Mucosa of descending colon (tissue), 3 donors: Measurements from ENCODE around the gene CBR3. TPM values are rescaled to one million over a fixed set of nuclear protein-coding genes. Genes with fewer than 3 reads are reported as not detected.
A peak's percentile ranks its signal among the peaks of the same experiment; 100 is the strongest.

Experiments
- ATAC-seq: fragments of 200-7000 bp; cut with Tn5 transposase; one replicate; pipeline ENCODE4 v1.9.1; 2020; ENCODE audit warnings: mild to moderate bottlenecking, moderate library complexity
- DNase-seq, 3 donors: peaks; one replicate each; pipeline ENCODE4 v3.0.0-alpha.2; 2020
- H3K36me3 ChIP-seq: fragments of 200-600 bp; one replicate; pipeline ENCODE4 v1.8.0; 2021; ENCODE audit warnings: low read depth, mild to moderate bottlenecking
- H3K4me1 ChIP-seq: fragments of 200-600 bp; one replicate; pipeline ENCODE4 v1.8.0; 2021; ENCODE audit warnings: low read depth, mild to moderate bottlenecking
- H3K4me3 ChIP-seq: fragments of 200-600 bp; one replicate; pipeline ENCODE4 v1.8.0; 2021; ENCODE audit warnings: mild to moderate bottlenecking
- H3K9me3 ChIP-seq: fragments of 200-600 bp; one replicate; pipeline ENCODE4 v1.8.0; 2021; ENCODE audit warnings: mild to moderate bottlenecking
- CTCF ChIP-seq: fragments of 200-600 bp; IDR thresholded peaks from one replicate; pipeline ENCODE4 v1.8.0; 2022; ENCODE audit warnings: antibody characterized with exemption, mild to moderate bottlenecking
- intact Hi-C, 2 donors: fragments of 100-400 bp; cut with DNase I in 1 of 2; cut with micrococcal nuclease in 1 of 2; formaldehyde crosslinking; loops; one replicate each; pipeline versions ENCODE4 v1.11.0 to v1.11.1; 2022; cut with DNase I, micrococcal nuclease
- total RNA-seq, 3 donors: library from RNA; stranded (reverse); fragmentation: NEBNext Ultra II Directional in 2 of 3; extraction: Animal tissue kit (Norgen Biotek cat#: 25700) in 2 of 3; gene quantifications; one replicate each; pipeline versions ENCODE4 v1.2.1 to v1.2.4, GENCODE V29; 2021 to 2023
- donor health status: DM: no; HTN: no; CAD: no; lungs with moderate emphysema.
- donor health status: DM: no; HTN: no; CAD: no.
- donor health status: DM: no; HTN: yes; CAD: no.

CBR3 gene
- total RNA-seq, 3 donors from 2014 or later: 0.75 to 5.0 (median 4.1) TPM

GRCh38 chr21:36148886-36149285 is 14.0 kb downstream of the CBR3 start:
- no peak for TF ChIP-seq CTCF
- intact Hi-C loops: no loop called here
- no peak for ATAC-seq

DNA sequence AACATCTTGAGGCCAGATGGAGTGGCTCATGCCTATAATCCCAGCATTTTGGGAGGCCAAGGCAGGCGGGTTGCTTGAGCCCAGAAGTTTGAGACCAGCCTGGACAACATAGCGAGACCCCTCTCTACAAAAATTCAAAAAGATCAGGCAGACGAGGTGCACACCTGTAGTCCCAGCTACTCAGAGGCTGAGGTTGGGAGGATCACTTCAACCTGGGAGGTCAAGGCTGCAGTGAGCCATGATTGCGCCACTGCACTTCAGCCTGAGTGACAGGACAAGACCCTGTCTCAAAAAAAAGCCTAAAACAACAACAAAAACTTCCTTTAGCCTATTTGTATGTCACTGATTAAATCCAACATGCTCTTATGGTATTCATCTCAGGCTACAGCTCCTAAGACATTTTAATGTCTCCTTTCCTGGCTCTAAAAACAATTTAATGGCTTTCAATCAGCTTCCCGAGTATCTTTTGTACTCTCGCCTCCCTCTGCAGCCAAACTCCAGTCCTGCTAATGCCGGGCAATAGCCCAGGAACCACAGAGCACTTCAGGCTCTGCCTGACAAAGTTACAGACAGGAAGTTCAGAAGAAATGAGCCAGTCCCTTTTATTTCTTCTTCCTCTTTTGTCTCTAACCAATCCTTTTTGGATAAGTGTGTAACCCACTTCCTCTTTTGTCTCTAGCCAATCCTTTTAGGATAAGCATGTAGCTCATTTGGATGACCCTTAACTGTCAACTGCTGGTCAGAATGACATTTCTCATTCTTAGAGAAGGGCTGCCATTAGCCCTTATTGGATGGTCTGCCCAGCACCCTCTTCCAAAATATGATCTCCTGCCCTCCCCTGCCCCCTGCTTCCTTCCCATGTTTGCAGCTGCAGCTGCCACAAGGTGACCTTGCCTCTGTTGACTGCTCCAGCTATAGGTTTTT is 15.2 kb downstream of the CBR3 start:
- ATAC-seq (peak; percentile 76), DNase-seq (peak in 2 of 3 donors; percentile 40 to 41)
- Histone ChIP-seq H3K4me1 (peaks cover 13% of the 10 kb centered on the region), H3K4me3 (no peak overlapping the region), H3K36me3 (no peaks in the 10 kb centered on the region), H3K9me3 (no peaks in the 10 kb centered on the region)
- intact Hi-C loops: loop anchor here in 1 of 2 donors (10.0 kb wide), 1 partner anchor 175 kb away; the partner anchor contains the start of gene MORC3
- TF ChIP-seq CTCF: no peak

More at GRCh38 chr21:36148886-36149285, 14.0 kb downstream of the CBR3 start:
- H3K9me3 ChIP-seq: no peaks in the 10 kb centered on the region
- no peak overlapping the region for H3K4me3 ChIP-seq
- no peaks in the 10 kb centered on the region for H3K36me3 ChIP-seq
- H3K4me1 ChIP-seq: peaks cover 12% of the 10 kb centered on the region
- peak in 1 of 3 donors; percentile 5 for DNase-seq

DNA sequence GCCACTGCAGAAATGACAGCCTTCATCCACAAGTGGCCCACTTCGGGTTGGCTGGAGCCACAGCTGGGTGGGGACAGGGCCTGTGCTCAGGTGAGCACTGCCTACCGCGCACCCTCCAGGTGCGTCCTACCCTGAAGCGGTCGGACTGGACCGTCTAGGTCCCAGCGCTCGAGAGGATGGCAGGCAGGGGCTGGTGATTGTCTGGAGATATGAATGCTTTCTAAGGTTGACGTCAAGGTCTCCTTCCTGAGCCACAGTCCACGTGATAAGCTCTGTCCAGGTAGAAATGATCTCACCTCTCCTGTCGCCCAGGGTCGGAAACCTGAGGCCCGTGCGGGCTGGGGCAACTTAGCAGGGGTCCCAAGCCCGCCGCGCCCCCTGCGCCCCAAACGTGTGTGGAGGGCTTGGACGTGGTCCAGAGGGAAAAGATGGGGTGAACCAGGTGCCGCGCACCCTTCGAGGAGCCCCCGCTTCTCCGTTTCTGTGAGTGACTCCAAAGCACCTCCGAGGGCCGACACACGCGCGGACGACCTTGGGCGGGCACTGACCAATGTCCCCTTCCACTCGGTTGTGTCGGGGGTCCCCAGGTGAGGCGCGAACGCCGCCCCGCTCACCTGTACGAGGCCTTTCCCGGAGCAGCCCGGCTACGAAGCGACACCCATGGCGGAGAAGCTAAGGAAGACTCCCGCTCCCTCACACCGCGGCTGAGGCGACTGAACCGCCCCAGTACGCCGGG is 20.9 kb downstream of the CBR3 start:
- no peaks in the 10 kb centered on the region for H3K9me3 ChIP-seq
- H3K36me3 ChIP-seq: no peaks in the 10 kb centered on the region
- ATAC-seq (peak; percentile 34), DNase-seq (peak; percentile 68 to 84 (median 82))
- peak overlapping the region; percentile 35 for H3K4me3 ChIP-seq
- peaks cover 21% of the 10 kb centered on the region for H3K4me1 ChIP-seq
- intact Hi-C loops: loop anchor here in 1 of 2 donors (10.0 kb wide), 1 partner anchor 169 kb away; the partner anchor contains the start of gene MORC3
- TF ChIP-seq CTCF: no peak

GRCh38 chr21:36156339-36156814 is 21.5 kb downstream of the CBR3 start:
- DNase-seq (peak; percentile 100), ATAC-seq (peak; percentile 86)
- H3K4me1 ChIP-seq: peaks cover 21% of the 10 kb centered on the region
- H3K36me3 ChIP-seq: no peaks in the 10 kb centered on the region
- intact Hi-C loops: loop anchor here in 1 of 2 donors (10.0 kb wide), 1 partner anchor 168 kb away; the partner anchor contains the start of gene MORC3
- no peaks in the 10 kb centered on the region for H3K9me3 ChIP-seq
- H3K4me3 ChIP-seq: peak overlapping the region; percentile 54
- TF ChIP-seq CTCF: no peak
